PC-3 (cell line): ENCODE measurements around the gene GRM1. TPM values are rescaled to one million over a fixed set of nuclear protein-coding genes. Genes with fewer than 3 reads are reported as not detected.

Experiments used
- ATAC-seq: fragments of 200-7000 bp; cut with Tn5 transposase; 2 replicates; pipeline ENCODE4 v1.9.1; 2020; ENCODE audit warnings: mild to moderate bottlenecking, moderate library complexity
- BruUV-seq: library from RNA; stranded (reverse); fragments of 400-500 nt; replicated peaks from 2 replicates; lab custom pipeline; 2021; lab: Mats Ljungman, UMichigan
- CTCF ChIA-PET: fragments of 300-600 bp; sonication (Branson Sonifier 250); formaldehyde crosslinking; loops from one replicate; lab custom pipeline; 2022; ENCODE audit warnings: antibody characterized with exemption; lab: Charles Lee
- POLR2A ChIA-PET: fragments of 300-600 bp; sonication (Branson Sonifier 250); formaldehyde crosslinking; loops from one replicate; lab custom pipeline; 2022; ENCODE audit warnings: antibody characterized with exemption; ENCODE audit not compliant: unreplicated experiment; lab: Charles Lee
- DNase-seq: peaks from one replicate; pipeline ENCODE4 v3.0.0-alpha.2; 2015
- H2AFZ ChIP-seq: fragments of 300-600 bp; sonication (generic); 2 replicates; pipeline ENCODE4 v1.6.0; 2016; ENCODE audit warnings: antibody characterized with exemption, low read length
- H3F3A ChIP-seq: fragments of 300-600 bp; sonication (generic); one replicate; pipeline ENCODE4 v1.6.0; 2017; ENCODE audit warnings: antibody characterized with exemption, low read length, control low read depth, mild to moderate bottlenecking; ENCODE audit not compliant: unreplicated experiment
- H3K27ac ChIP-seq: fragments of 300-600 bp; sonication (generic); 2 replicates; pipeline ENCODE4 v1.5.1; 2016; ENCODE audit warnings: mild to moderate bottlenecking, low read length
- H3K27me3 ChIP-seq: fragments of 300-600 bp; sonication (generic); 2 replicates; pipeline ENCODE4 v1.6.1; 2016; ENCODE audit warnings: low read length, mixed read lengths
- H3K36me3 ChIP-seq: fragments of 300-600 bp; sonication (generic); 2 replicates; pipeline ENCODE4 v1.6.1; 2016; ENCODE audit warnings: low read depth, mixed run types, low read length, mixed read lengths
- H3K4me1 ChIP-seq: fragments of 300-600 bp; sonication (generic); 2 replicates; pipeline ENCODE4 v1.5.1; 2016; ENCODE audit warnings: low read length; ENCODE audit not compliant: insufficient read depth
- H3K4me2 ChIP-seq: fragments of 300-600 bp; sonication (generic); 2 replicates; pipeline ENCODE4 v1.6.0; 2016; ENCODE audit warnings: low read length
- H3K4me3 ChIP-seq: fragments of 300-600 bp; sonication (generic); 2 replicates; pipeline ENCODE4 v1.5.1; 2016; ENCODE audit warnings: mild to moderate bottlenecking, low read length, mixed read lengths
- H3K79me2 ChIP-seq: fragments of 300-600 bp; sonication (generic); 2 replicates; pipeline ENCODE4 v1.6.1; 2017; ENCODE audit warnings: low read length, mixed read lengths
- H3K9ac ChIP-seq: fragments of 300-600 bp; sonication (generic); 2 replicates; pipeline ENCODE4 v1.6.0; 2016; ENCODE audit warnings: mild to moderate bottlenecking, low read length
- H3K9me2 ChIP-seq: fragments of 300-600 bp; sonication (generic); replicated peaks from 2 replicates; pipeline ENCODE4 v1.6.1; 2016; ENCODE audit warnings: mixed run types, low read length, mixed read lengths
- H3K9me3 ChIP-seq: fragments of 300-600 bp; sonication (generic); 2 replicates; pipeline ENCODE4 v1.6.1; 2016; ENCODE audit warnings: low read length, mixed read lengths
- H4K20me1 ChIP-seq: fragments of 300-600 bp; sonication (generic); 2 replicates; pipeline ENCODE4 v1.6.1; 2016; ENCODE audit warnings: low read length, mixed read lengths
- EZH2 ChIP-seq: fragments of 300-600 bp; sonication (generic); IDR thresholded peaks from one replicate; pipeline ENCODE4 v1.6.1; 2017; ENCODE audit warnings: antibody characterized with exemption, mild to moderate bottlenecking, low read length; ENCODE audit not compliant: unreplicated experiment
- EZH2phosphoT487 ChIP-seq: fragments of 300-600 bp; sonication (generic); IDR thresholded peaks from 2 replicates; pipeline ENCODE4 v1.6.1; 2018; ENCODE audit warnings: mild to moderate bottlenecking, antibody characterized with exemption, low read length, borderline replicate concordance
- intact Hi-C: fragments of 100-400 bp; cut with micrococcal nuclease; formaldehyde crosslinking; loops from 2 replicates; pipeline ENCODE4 v1.9.0; 2023
- total RNA-seq: library from RNA; depleted of rRNA; stranded (reverse); fragments of >200 nt; gene quantifications from 2 replicates; pipeline ENCODE4 v1.2.3, GENCODE V29; 2014
- TF ChIP-seq, protein P1 (sequence below): fragments of 300-600 bp; sonication (generic); conservative IDR thresholded peaks from 2 replicates; pipeline ENCODE4 v1.5.1; 2017; ENCODE audit warnings: antibody characterized with exemption, low read depth, mild to moderate bottlenecking, low read length

Gene GRM1
- total RNA-seq, 1 experiment from 2014 or later, result 0.11 TPM

DNA sequence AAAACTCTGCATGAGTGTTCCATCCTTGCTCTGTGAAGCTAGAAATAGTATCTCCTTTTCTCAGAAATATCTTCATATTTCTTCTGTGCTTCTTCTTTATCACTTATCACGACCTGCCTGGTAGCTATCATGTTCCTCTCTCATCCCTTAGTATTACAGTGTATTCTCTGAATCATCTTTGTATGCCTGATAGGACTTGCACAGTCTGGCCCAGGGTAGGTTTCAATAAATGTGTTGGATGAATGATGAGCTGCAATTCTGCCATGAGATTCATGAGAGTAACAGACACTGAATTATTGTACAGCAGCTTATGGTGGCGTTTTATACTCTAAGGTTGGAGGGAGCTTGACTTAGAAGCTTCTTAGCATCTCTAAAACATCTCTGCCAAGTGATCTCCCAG is 66.6 kb downstream of the GRM1 start:
- H3K9ac ChIP-seq, result no peak overlapping the region
- no peaks in the 10 kb centered on the region for H3K36me3 ChIP-seq
- DNase-seq, result no peak
- H3K4me1 ChIP-seq, result no peaks in the 10 kb centered on the region
- intact Hi-C loops, result no loop called here
- H3K9me3 ChIP-seq, result no peaks in the 10 kb centered on the region
- H3F3A ChIP-seq, result no peaks in the 10 kb centered on the region
- ATAC-seq, result no peak
- no peaks in the 10 kb centered on the region for H3K27me3 ChIP-seq
- no peak overlapping the region for H2AFZ ChIP-seq
- no peaks in the 10 kb centered on the region for H4K20me1 ChIP-seq
- no peak for TF ChIP-seq EZH2
- TF ChIP-seq EZH2phosphoT487, result no peak
- TF ChIP-seq, protein P1, sequence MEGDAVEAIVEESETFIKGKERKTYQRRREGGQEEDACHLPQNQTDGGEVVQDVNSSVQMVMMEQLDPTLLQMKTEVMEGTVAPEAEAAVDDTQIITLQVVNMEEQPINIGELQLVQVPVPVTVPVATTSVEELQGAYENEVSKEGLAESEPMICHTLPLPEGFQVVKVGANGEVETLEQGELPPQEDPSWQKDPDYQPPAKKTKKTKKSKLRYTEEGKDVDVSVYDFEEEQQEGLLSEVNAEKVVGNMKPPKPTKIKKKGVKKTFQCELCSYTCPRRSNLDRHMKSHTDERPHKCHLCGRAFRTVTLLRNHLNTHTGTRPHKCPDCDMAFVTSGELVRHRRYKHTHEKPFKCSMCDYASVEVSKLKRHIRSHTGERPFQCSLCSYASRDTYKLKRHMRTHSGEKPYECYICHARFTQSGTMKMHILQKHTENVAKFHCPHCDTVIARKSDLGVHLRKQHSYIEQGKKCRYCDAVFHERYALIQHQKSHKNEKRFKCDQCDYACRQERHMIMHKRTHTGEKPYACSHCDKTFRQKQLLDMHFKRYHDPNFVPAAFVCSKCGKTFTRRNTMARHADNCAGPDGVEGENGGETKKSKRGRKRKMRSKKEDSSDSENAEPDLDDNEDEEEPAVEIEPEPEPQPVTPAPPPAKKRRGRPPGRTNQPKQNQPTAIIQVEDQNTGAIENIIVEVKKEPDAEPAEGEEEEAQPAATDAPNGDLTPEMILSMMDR, result no peak
- CTCF ChIA-PET, result no interaction called here
- no TSS peak for BruUV-seq
- H3K27ac ChIP-seq, result no peak overlapping the region
- no peaks in the 10 kb centered on the region for H3K9me2 ChIP-seq
- H3K4me2 ChIP-seq, result no peak overlapping the region
- no peak overlapping the region for H3K4me3 ChIP-seq
- POLR2A ChIA-PET, result interaction anchor here (0.6 kb wide), 1 partner anchor 54 kb away, joined by 8 read pairs; no protein-coding TSS in a partner anchor
- no peaks in the 10 kb centered on the region for H3K79me2 ChIP-seq

DNA sequence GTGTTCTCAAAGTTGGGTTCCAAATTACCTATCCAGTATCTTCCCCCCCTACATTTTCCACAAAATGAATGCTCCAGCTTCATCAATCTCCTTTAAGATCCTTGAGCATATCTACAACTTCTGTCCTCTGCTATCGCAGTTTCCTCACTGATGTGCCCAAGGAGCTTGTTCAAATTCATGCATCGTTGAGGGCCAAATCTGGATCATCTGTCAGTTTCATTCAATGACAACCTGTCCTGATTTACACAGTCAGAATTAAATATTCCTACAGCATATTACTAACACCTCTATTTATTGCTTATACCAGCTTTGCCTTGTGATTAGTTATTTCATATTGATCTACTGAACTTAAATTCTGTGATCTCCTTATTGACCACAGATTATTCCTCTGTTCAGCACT is 68.7 kb downstream of the GRM1 start:
- Histone ChIP-seq H4K20me1 (no peaks in the 10 kb centered on the region), H3K27me3 (no peaks in the 10 kb centered on the region), H2AFZ (no peak overlapping the region), H3K79me2 (no peaks in the 10 kb centered on the region), H3K9ac (no peak overlapping the region), H3K4me2 (no peak overlapping the region), H3K36me3 (no peaks in the 10 kb centered on the region), H3K9me2 (no peaks in the 10 kb centered on the region), H3F3A (no peaks in the 10 kb centered on the region), H3K9me3 (no peaks in the 10 kb centered on the region), H3K27ac (no peak overlapping the region), H3K4me1 (no peaks in the 10 kb centered on the region), H3K4me3 (no peak overlapping the region)
- ChIA-PET POLR2A (no interaction called here), CTCF (no interaction called here)
- BruUV-seq, result no TSS peak
- TF ChIP-seq, protein P1, result no peak
- TF ChIP-seq EZH2phosphoT487 (no peak), EZH2 (no peak)
- ATAC-seq (no peak), DNase-seq (no peak)
- intact Hi-C loops, result no loop called here

DNA sequence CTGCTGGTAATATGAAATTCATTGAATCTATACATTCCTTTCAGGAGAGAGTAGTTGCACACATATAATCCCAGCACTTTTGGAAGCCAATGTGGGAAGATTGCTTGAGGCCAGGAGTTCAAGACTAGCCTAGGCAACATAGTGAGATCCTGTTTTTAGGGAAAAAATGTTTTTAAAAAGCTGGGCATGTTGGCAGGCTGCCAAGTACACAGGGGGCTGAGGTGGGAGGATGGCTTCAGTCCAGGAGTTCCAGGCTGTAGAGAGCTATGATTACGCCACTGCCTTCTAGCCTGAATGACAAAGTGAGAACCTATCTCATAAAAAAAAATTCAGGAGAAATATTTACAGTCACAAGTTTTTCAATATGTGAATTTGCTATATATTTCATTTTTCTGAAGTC is 71.9 kb downstream of the GRM1 start:
- H3K79me2 ChIP-seq, result no peaks in the 10 kb centered on the region
- H3K36me3 ChIP-seq, result no peaks in the 10 kb centered on the region
- H3K9me3 ChIP-seq, result no peaks in the 10 kb centered on the region
- DNase-seq (no peak), ATAC-seq (no peak)
- POLR2A ChIA-PET, result no interaction called here
- no TSS peak for BruUV-seq
- no peak overlapping the region for H3K4me3 ChIP-seq
- CTCF ChIA-PET, result no interaction called here
- no peaks in the 10 kb centered on the region for H3K9me2 ChIP-seq
- no peak overlapping the region for H2AFZ ChIP-seq
- H3K4me2 ChIP-seq, result no peak overlapping the region
- intact Hi-C loops, result no loop called here
- peaks cover 10% of the 10 kb centered on the region; the same call in 1 of the 2 replicates for H3K27me3 ChIP-seq
- no peaks in the 10 kb centered on the region for H4K20me1 ChIP-seq
- H3F3A ChIP-seq, result no peaks in the 10 kb centered on the region
- TF ChIP-seq, protein P1, result no peak
- TF ChIP-seq EZH2 (no peak), EZH2phosphoT487 (no peak)
- no peak overlapping the region for H3K9ac ChIP-seq
- no peak overlapping the region for H3K27ac ChIP-seq
- no peaks in the 10 kb centered on the region for H3K4me1 ChIP-seq
